MCF 10A (cell line): ENCODE data around the gene FLRT2. TPM values are rescaled to one million over a fixed set of nuclear protein-coding genes. Genes with fewer than 3 reads are reported as not detected.

Experiments used
- BruUV-seq: library from RNA; stranded (reverse); fragments of 400-500 nt; replicated peaks from 2 replicates; lab custom pipeline; 2021; lab: Mats Ljungman, UMichigan
- CTCF ChIA-PET: fragments of 300-600 bp; sonication (Branson Sonifier 250); formaldehyde crosslinking; extraction: SDS; loops from one replicate; lab custom pipeline; 2021; ENCODE audit warnings: antibody characterized with exemption, inconsistent platforms; lab: Yijun Ruan, JAX
- POLR2A ChIA-PET: fragments of 300-600, 350-650 bp; sonication (Branson Sonifier 250); formaldehyde crosslinking; extraction: SDS; loops from one replicate; lab custom pipeline; 2020; ENCODE audit warnings: antibody characterized with exemption, inconsistent platforms; lab: Yijun Ruan, JAX
- DNase-seq: peaks from one replicate; pipeline ENCODE4 v3.0.0-alpha.2; 2018; ENCODE audit not compliant: unreplicated experiment
- H3K27ac Mint-ChIP-seq: one replicate; pipeline ENCODE4 v1.8.0; 2022; ENCODE audit warnings: mild to moderate bottlenecking, low read depth, mixed read lengths; ENCODE audit not compliant: unreplicated experiment
- H3K27me3 Mint-ChIP-seq: one replicate; pipeline ENCODE4 v1.8.0; 2022; ENCODE audit warnings: mixed read lengths; ENCODE audit not compliant: insufficient read depth, unreplicated experiment
- H3K36me3 Mint-ChIP-seq: one replicate; pipeline ENCODE4 v1.8.0; 2022; ENCODE audit warnings: mild to moderate bottlenecking, moderate library complexity, mixed read lengths; ENCODE audit not compliant: insufficient read depth, unreplicated experiment
- H3K4me1 Mint-ChIP-seq: one replicate; pipeline ENCODE4 v1.8.0; 2022; ENCODE audit warnings: mixed read lengths; ENCODE audit not compliant: insufficient read depth, unreplicated experiment
- H3K4me3 Mint-ChIP-seq: one replicate; pipeline ENCODE4 v1.8.0; 2022; ENCODE audit warnings: mild to moderate bottlenecking, moderate library complexity, mixed read lengths; ENCODE audit not compliant: unreplicated experiment
- H3K9me3 Mint-ChIP-seq: one replicate; pipeline ENCODE4 v1.8.0; 2022; ENCODE audit warnings: mixed read lengths; ENCODE audit not compliant: unreplicated experiment
- CTCF ChIP-seq: fragments of 200-600 bp; IDR thresholded peaks from one replicate; pipeline ENCODE4 v1.8.0; 2022; ENCODE audit warnings: antibody characterized with exemption, mild to moderate bottlenecking; ENCODE audit not compliant: unreplicated experiment
- intact Hi-C: fragments of 100-400 bp; cut with micrococcal nuclease; formaldehyde crosslinking; loops from 2 replicates; pipeline ENCODE4 v1.14.1; 2022
- total RNA-seq: library from RNA; stranded (reverse); gene quantifications from 2 replicates; pipeline ENCODE4 v1.2.3, GENCODE V29; 2022

Gene FLRT2
- total RNA-seq, 1 experiment from 2014 or later, result 153 TPM

GRCh38 chr14:85508863-85509262, 21.1 kb upstream of the FLRT2 start:
- no peak overlapping the region for H3K27ac Mint-ChIP-seq
- H3K36me3 Mint-ChIP-seq, result no peaks in the 10 kb centered on the region
- H3K9me3 Mint-ChIP-seq, result no peaks in the 10 kb centered on the region
- H3K27me3 Mint-ChIP-seq, result no peaks in the 10 kb centered on the region
- no peak for DNase-seq
- intact Hi-C loops, result no loop called here
- ChIA-PET CTCF (no interaction called here), POLR2A (no interaction called here)
- no TSS peak for BruUV-seq
- no peak overlapping the region for H3K4me3 Mint-ChIP-seq
- no peak for TF ChIP-seq CTCF
- H3K4me1 Mint-ChIP-seq, result peaks cover 6% of the 10 kb centered on the region

- TF ChIP-seq CTCF, result no peak
- no peak for DNase-seq
- H3K4me3 Mint-ChIP-seq, result no peak overlapping the region
- intact Hi-C loops, result no loop called here
- no peaks in the 10 kb centered on the region for H3K27me3 Mint-ChIP-seq
- ChIA-PET POLR2A (no interaction called here), CTCF (no interaction called here)
- no peak overlapping the region for H3K27ac Mint-ChIP-seq
- H3K4me1 Mint-ChIP-seq, result peaks cover 25% of the 10 kb centered on the region
- no peaks in the 10 kb centered on the region for H3K9me3 Mint-ChIP-seq
- BruUV-seq, result no TSS peak
- H3K36me3 Mint-ChIP-seq, result no peaks in the 10 kb centered on the region
Measured at GRCh38 chr14:85512451-85512850, 17.5 kb upstream of the FLRT2 start.

GRCh38 chr14:85514487-85514886, 15.5 kb upstream of the FLRT2 start:
- TF ChIP-seq CTCF, result no peak
- no TSS peak for BruUV-seq
- no peaks in the 10 kb centered on the region for H3K9me3 Mint-ChIP-seq
- H3K27me3 Mint-ChIP-seq, result no peaks in the 10 kb centered on the region
- POLR2A ChIA-PET, result no interaction called here
- H3K27ac Mint-ChIP-seq, result no peak overlapping the region
- CTCF ChIA-PET, result interaction anchor here (0.8 kb wide), 1 partner anchor 14 kb away, joined by 4 read pairs; no protein-coding TSS in a partner anchor
- no peaks in the 10 kb centered on the region for H3K36me3 Mint-ChIP-seq
- DNase-seq, result no peak
- peaks cover 29% of the 10 kb centered on the region for H3K4me1 Mint-ChIP-seq
- intact Hi-C loops, result no loop called here
- no peak overlapping the region for H3K4me3 Mint-ChIP-seq

- intact Hi-C loops, result loop anchor here (2.0 to 5.0 kb wide), 2 partner anchors 102 to 189 kb away; no protein-coding TSS in a partner anchor
- no peak for TF ChIP-seq CTCF
- peak; percentile 80 for DNase-seq
- Mint-ChIP-seq H3K27ac (peak overlapping the region; percentile 74), H3K27me3 (no peaks in the 10 kb centered on the region), H3K4me3 (peak overlapping the region; percentile 53), H3K36me3 (no peaks in the 10 kb centered on the region), H3K9me3 (no peaks in the 10 kb centered on the region), H3K4me1 (peaks cover 26% of the 10 kb centered on the region)
- ChIA-PET CTCF (interaction anchor here (1.5 to 2.8 kb wide), 2 partner anchors 12 to 14 kb away, joined by 8 to 10 read pairs; partner anchors contain the start of gene FLRT2), POLR2A (interaction anchor here (0.7 to 2.2 kb wide), 3 partner anchors 12 to 1593 kb away, joined by 3 to 17 read pairs (median 4); partner anchors contain the start of gene FLRT2)
- TSS peak; percentile 87 for BruUV-seq
Measured at GRCh38 chr14:85516239-85517113, 13.5 kb upstream of the FLRT2 start.
